Effector CD4-positive, alpha-beta T cell (primary cell): ENCODE measurements around the gene SLC5A2.
"Not testable (repeated sequence)": the region's sequence is repeated elsewhere in the genome, so short reads cannot be mapped to it uniquely, and the experiment has no call there.

Source experiments
- DNase-seq: peaks from one replicate; pipeline ENCODE4 v3.0.0-alpha.2; 2020

SLC5A2 gene

DNA sequence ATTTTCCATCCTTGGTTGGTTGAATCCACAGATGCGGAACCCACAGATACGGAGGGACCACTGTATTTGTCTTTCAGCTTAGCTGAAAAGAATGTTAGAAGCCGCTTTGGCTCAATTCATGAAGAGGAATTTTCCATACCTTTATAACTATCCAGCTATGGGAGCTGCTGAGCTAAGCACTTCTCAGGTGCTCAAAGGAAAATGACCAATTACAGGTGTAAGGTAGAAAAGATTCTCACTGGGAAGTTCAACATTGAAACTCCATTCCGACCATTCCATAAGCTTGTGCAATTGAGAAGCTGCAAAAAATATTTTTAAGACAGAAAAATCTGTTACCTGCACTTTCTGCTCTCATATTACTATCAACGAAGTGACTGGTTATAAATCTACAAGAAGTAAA is 47.5 kb downstream of the SLC5A2 start:
- no peak for DNase-seq

- no peak for DNase-seq
Measured at GRCh38 chr16:31531096-31531495, 48.2 kb downstream of the SLC5A2 start.

DNA sequence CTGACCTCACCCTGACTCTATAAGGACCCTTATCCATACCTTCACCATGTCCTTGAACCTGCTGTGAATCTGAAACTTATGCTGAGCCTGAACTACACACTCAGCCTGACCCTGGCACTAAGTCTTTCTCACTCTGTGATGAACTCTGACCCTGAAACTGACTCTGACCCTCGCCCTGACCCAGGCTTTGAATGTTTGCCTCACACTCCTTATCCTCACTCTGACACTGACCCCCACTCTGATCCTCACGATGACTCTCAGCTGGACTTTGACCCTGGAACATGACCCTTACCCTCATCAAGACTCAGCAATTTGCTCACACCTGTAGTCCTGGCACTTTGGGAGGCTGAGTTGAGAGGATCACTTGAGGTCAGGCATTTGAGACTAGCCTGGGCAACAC is 49.2 kb downstream of the SLC5A2 start:
- DNase-seq = no peak

GRCh38 chr16:31532896-31533295 is 50.0 kb downstream of the SLC5A2 start:
- DNase-seq = no peak

- DNase-seq = no peak
Measured at GRCh38 chr16:31535737-31536136, 52.8 kb downstream of the SLC5A2 start.

GRCh38 chr16:31536804-31537361 is 54.0 kb downstream of the SLC5A2 start:
- DNase-seq = no peak

- no peak for DNase-seq
Measured at GRCh38 chr16:31537362-31538242, 54.7 kb downstream of the SLC5A2 start.

DNA sequence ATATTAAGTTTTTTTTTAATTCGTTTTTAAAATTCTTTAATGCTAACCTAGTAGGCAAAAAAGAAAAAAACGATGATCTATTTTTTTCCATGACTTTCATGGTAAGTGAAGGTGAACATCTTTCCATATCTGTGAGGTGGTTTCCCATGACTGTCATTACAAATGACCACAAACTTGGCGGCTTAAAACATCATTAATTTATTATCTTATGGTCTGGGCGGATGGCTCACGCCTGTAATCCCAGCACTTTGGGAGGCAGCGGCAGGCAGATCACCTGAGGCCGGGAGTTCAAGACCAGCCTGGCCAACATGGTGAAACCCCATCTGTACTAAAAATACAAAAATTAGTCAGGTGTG is 55.3 kb downstream of the SLC5A2 start:
- not testable (repeated sequence) for DNase-seq

DNA sequence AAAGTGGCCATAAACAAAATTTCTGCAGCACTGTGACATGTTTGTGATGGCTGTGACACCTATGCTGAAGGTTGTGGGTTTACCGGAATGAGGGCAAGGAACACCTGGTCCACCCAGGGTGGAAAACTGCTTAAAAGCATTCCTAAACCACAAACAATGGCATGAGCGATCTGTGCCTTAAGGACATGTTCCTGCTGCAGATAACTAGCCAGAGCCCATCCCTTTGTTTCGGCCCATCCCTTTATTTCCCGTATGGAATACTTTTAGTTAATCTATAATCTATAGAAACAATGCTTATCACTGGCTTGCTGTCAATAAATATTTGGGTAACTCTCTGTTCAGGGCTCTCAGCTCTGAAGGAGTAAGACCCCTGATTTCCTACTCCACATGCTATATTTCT is 56.8 kb downstream of the SLC5A2 start:
- not testable (repeated sequence) for DNase-seq
